HG02759 (cell line): ENCODE measurements around the gene MRRF.
A peak's percentile ranks its signal among the peaks of the same experiment; 100 is the strongest.
"Not testable (repeated sequence)": the region's sequence is repeated elsewhere in the genome, so short reads cannot be mapped to it uniquely, and the experiment has no call there.

Source experiments
- ATAC-seq: cut with Tn5 transposase; IDR thresholded peaks from one replicate; pipeline ENCODE4 v1.9.1; 2021; ENCODE audit warnings: mild to moderate bottlenecking, moderate library complexity; ENCODE audit not compliant: unreplicated experiment

The MRRF gene

GRCh38 chr9:122274055-122274454 lies 9.4 kb downstream of the MRRF start:
- ATAC-seq, result no peak

- no peak for ATAC-seq
Measured at GRCh38 chr9:122276096-122276495, 11.4 kb downstream of the MRRF start.

GRCh38 chr9:122277285-122277897 lies 12.7 kb downstream of the MRRF start:
- ATAC-seq, result no peak

- ATAC-seq, result no peak
Measured at GRCh38 chr9:122281368-122281767, 16.7 kb downstream of the MRRF start.

GRCh38 chr9:122286764-122287163 lies 22.1 kb downstream of the MRRF start:
- ATAC-seq, result peak; percentile 63

- ATAC-seq, result no peak
Measured at GRCh38 chr9:122287214-122287720, 22.6 kb downstream of the MRRF start.

GRCh38 chr9:122291458-122291857 lies 26.8 kb downstream of the MRRF start:
- no peak for ATAC-seq

- ATAC-seq, result no peak
Measured at GRCh38 chr9:122294531-122294930, 29.8 kb downstream of the MRRF start.

- no peak for ATAC-seq
Measured at GRCh38 chr9:122297512-122297911, 32.8 kb downstream of the MRRF start.

GRCh38 chr9:122302237-122303093 lies 37.8 kb downstream of the MRRF start:
- ATAC-seq, result no peak

- no peak for ATAC-seq
Measured at GRCh38 chr9:122307061-122307460, 42.4 kb downstream of the MRRF start.

- no peak for ATAC-seq
Measured at GRCh38 chr9:122307925-122308324, 43.2 kb downstream of the MRRF start.

GRCh38 chr9:122309861-122310260 lies 45.2 kb downstream of the MRRF start:
- ATAC-seq, result no peak

GRCh38 chr9:122314165-122314564 lies 49.5 kb downstream of the MRRF start:
- no peak for ATAC-seq

GRCh38 chr9:122315534-122315933 lies 50.9 kb downstream of the MRRF start:
- ATAC-seq, result no peak

- ATAC-seq, result no peak
Measured at GRCh38 chr9:122318284-122318683, 53.6 kb downstream of the MRRF start.

- no peak for ATAC-seq
Measured at GRCh38 chr9:122320413-122320881, 55.8 kb downstream of the MRRF start.

GRCh38 chr9:122322553-122322952 lies 57.9 kb downstream of the MRRF start:
- no peak for ATAC-seq

- ATAC-seq, result not testable (repeated sequence)
Measured at GRCh38 chr9:122324665-122325064, 60.0 kb downstream of the MRRF start.

- ATAC-seq, result no peak
Measured at GRCh38 chr9:122325124-122325523, 60.4 kb downstream of the MRRF start.

- no peak for ATAC-seq
Measured at GRCh38 chr9:122327175-122327574, 62.5 kb downstream of the MRRF start.

- ATAC-seq, result no peak
Measured at GRCh38 chr9:122329597-122329996, 64.9 kb downstream of the MRRF start.
